GM12873 (cell line): ENCODE measurements around the gene SLC5A4.

ENCODE experiments used
- TF ChIP-seq, protein P1 (sequence below): IDR thresholded peaks from 2 replicates; pipeline ENCODE4 v1.5.1; 2012; ENCODE audit warnings: low read depth, mild to moderate bottlenecking, moderate library complexity, low read length, control low read depth; ENCODE audit not compliant: insufficient read depth; ENCODE audit errors: missing control alignments

Gene SLC5A4

DNA sequence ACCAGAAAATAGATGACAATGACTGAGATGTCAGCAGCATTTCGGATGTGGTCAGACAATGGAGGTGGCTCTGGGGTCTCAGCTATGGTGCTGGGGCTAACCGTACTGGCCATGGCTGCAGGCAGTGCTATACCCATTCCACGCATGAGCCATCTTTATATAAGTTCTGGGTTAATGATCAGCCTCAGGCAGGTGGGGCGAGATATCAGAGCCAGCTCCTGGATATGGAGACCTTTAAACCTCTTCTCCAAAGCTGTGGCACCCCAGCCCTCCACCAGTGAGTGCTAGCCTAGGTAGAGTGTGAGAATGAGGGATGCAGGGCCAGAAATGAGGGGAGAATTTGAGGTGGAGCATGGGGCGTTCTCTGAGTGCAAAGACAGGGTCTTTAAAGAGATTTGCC lies at the start of gene SLC5A4:
Gene SLC5A4, minus strand, starts transcription at position 131 of the 400 bp plus-strand sequence. Its CDS starts 18 bp downstream, at position 113.
- TF ChIP-seq, protein P1, sequence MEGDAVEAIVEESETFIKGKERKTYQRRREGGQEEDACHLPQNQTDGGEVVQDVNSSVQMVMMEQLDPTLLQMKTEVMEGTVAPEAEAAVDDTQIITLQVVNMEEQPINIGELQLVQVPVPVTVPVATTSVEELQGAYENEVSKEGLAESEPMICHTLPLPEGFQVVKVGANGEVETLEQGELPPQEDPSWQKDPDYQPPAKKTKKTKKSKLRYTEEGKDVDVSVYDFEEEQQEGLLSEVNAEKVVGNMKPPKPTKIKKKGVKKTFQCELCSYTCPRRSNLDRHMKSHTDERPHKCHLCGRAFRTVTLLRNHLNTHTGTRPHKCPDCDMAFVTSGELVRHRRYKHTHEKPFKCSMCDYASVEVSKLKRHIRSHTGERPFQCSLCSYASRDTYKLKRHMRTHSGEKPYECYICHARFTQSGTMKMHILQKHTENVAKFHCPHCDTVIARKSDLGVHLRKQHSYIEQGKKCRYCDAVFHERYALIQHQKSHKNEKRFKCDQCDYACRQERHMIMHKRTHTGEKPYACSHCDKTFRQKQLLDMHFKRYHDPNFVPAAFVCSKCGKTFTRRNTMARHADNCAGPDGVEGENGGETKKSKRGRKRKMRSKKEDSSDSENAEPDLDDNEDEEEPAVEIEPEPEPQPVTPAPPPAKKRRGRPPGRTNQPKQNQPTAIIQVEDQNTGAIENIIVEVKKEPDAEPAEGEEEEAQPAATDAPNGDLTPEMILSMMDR, result no peak

DNA sequence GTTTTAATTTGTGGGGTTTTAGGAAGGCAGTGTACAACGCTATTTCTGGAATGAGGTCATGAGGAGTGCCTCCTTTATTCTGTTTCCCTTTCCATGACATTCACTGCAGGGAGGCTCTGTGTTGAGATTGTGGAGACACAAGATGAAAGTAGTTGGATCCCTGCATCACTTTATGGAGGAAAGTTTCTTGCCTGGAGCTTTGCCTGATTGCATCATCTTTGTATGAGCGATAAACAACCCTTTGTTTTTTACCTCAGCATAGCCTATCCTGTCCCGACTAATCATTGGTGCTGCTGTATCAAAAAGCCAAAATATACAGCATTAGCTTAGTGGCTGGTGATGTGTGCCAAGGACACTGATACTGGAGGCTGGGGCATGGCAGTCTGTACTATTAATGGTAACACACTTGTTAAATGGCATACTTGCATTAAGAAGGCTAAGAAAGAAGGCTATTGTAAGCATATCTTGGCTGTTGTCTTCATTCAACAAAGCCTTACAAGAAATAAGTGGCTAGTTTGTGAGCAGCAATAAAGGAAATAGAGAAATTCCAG lies 31.2 kb upstream of the SLC5A4 start:
- TF ChIP-seq, protein P1, result no peak

DNA sequence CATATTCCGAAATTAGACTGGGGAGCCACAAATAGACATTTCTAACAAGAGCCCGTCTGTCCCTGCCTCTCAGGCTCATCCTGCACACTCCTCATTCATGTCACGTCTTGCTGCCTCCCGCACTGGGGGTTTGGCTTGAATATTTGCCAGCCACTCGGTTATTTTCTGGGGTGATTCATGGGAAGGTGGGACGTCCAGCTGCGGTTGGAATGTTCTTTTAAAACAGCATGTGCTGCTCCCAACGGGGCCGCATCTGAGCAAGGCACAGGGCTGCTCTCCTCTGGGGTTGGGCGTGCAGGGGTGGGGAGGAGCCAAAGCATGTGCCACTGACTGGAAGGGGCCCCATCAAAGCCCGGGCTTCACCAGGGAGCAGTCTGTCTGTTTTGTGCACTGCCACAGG lies 25.9 kb upstream of the SLC5A4 start:
- TF ChIP-seq, protein P1, result no peak

DNA sequence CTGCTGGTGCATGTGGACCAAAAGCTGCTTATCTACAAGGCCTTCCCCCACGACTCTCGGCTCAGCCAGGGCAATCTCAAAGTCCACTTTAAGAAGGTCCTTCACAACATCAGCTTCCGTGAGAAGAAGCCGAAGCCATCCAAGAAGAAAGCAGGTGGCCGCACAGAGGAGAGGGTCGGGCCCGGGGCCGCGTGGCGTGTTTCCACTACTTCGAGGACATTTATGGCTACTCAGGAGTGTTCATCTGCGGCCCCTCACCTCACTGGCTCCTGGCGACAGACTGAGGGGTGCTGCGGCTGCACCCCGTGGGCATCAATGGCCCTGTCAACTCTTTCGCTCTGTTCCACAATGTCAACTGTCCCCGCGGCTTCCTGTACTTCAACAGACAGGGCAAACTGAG lies 16.2 kb upstream of the SLC5A4 start:
- TF ChIP-seq, protein P1, result no peak

DNA sequence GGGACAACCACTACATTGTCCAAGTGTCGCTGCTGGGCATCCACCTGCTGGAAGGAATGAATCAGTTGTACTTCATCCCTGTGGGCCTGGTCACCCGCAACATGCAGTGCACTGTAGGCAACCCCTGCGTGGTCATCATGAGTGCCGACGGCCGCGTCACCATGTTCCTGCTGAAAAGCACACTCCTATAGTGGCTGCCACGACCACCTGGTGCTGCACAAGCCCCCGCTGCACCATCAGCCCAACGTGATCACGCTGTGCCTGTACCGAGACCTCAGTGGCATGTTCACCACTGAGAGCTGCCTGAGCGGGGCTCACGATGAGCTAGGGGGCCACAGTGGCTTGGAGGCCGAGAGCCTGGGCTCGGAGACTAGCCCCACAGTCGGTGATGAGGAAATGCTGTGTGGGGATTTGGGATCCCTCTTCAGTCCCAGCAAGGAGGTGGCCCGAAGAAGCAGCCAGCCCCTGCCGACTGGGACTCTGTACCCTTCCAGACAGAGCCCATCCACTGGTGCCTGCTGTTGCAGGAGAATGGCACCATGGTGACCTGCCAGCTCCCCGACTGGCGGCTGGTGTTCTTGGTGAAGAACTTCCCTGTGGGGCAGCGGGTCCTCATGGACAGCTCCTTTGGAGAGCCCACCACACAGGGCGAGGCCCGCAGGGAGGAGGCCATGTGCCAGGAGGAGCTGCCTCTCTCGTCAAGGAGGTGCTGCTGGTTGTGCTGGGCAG lies 15.7 kb upstream of the SLC5A4 start:
- TF ChIP-seq, protein P1, result no peak

DNA sequence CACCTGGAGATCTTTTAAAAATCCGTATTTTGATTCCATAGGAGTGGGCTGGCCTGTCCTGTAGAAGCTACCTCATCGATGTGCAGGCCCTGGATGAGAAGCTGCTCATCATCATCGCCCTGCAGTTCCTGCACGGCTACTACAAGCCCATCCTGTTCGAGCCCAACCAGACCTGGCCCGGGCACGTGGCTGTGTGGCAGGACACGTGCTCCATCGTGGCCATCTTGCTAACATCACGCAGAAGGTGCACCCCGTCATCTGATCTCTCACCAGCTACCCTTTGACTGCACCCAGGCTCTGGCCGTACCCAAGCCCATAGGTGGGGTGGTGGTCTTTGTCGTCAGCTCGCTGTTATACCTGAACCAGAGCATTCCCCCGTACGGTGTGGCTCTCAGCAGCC lies 14.2 kb upstream of the SLC5A4 start:
- TF ChIP-seq, protein P1, result no peak

DNA sequence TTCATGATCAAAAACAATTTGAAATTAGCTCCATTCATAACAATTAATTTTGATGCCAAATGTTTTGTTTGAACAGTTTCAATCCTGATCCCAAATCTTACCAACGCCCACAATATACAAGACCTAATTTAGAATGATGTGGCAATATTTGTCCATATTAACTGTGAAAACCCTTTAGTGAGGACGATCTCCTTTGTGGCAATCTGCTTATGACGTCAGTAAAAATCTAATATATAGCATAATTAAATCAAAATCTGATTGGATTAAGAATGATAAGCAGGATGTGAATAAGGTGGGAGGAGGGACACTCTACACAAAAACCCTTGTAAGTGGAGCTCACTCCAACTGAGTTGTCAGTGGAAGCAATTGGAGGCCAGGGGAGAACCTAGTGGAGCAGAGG lies 11.9 kb upstream of the SLC5A4 start:
- TF ChIP-seq, protein P1, result no peak
